T follicular helper cell (primary cell): ENCODE measurements around the gene PSD2.

Experiments
- DNase-seq: peaks from one replicate; pipeline ENCODE4 v3.0.0-alpha.2; 2020; ENCODE audit warnings: low read depth
- total RNA-seq, 2 experiments: gene quantifications; one replicate each; lab custom pipeline; 2026; lab: John Stamatoyannopoulos, UW

Gene PSD2
- total RNA-seq = 0.04 to 0.06 reads per million in 2 experiments

- no peak for DNase-seq
Measured at GRCh38 chr5:139795074-139796001, at the start of gene PSD2. PSD2 (plus strand) TSS chr5:139795808; CDS start chr5:139809441, 13,633 bp downstream.

- DNase-seq = peak; percentile 46
Measured at GRCh38 chr5:139746691-139747582, 48.7 kb upstream of the PSD2 start.

- DNase-seq = no peak
Measured at GRCh38 chr5:139747583-139748504, 47.8 kb upstream of the PSD2 start.

GRCh38 chr5:139748505-139748826, 47.1 kb upstream of the PSD2 start:
- DNase-seq = no peak

GRCh38 chr5:139749242-139749641, 46.4 kb upstream of the PSD2 start:
- DNase-seq = no peak

GRCh38 chr5:139751236-139751635, 44.4 kb upstream of the PSD2 start:
- no peak for DNase-seq

- DNase-seq = no peak
Measured at GRCh38 chr5:139752506-139753473, 42.8 kb upstream of the PSD2 start.

- no peak for DNase-seq
Measured at GRCh38 chr5:139755892-139756671, 39.5 kb upstream of the PSD2 start.

- DNase-seq = no peak
Measured at GRCh38 chr5:139756971-139757370, 38.6 kb upstream of the PSD2 start.

- no peak for DNase-seq
Measured at GRCh38 chr5:139757727-139758509, 37.7 kb upstream of the PSD2 start.

- DNase-seq = no peak
Measured at GRCh38 chr5:139758510-139759075, 37.0 kb upstream of the PSD2 start.

- DNase-seq = no peak
Measured at GRCh38 chr5:139759219-139759721, 36.3 kb upstream of the PSD2 start.

- DNase-seq = no peak
Measured at GRCh38 chr5:139760066-139761056, 35.2 kb upstream of the PSD2 start.

- DNase-seq = no peak
Measured at GRCh38 chr5:139761057-139761450, 34.6 kb upstream of the PSD2 start.

GRCh38 chr5:139761501-139761900, 34.1 kb upstream of the PSD2 start:
- DNase-seq = no peak

- DNase-seq = no peak
Measured at GRCh38 chr5:139762615-139763170, 32.9 kb upstream of the PSD2 start.
